HepG2 (cell line): ENCODE results near the gene HINT2. TPM values are rescaled to one million over a fixed set of nuclear protein-coding genes. Genes with fewer than 3 reads are reported as not detected.
A peak's percentile ranks its signal among the peaks of the same experiment; 100 is the strongest.

Experiments used
- BHLHE40 ChIP-seq: IDR thresholded peaks from 2 replicates; pipeline ENCODE4 v1.6.1; 2011; ENCODE audit warnings: low read length, improper control_type of control experiment
- ERF ChIP-seq: IDR thresholded peaks from 2 replicates; pipeline ENCODE4 v1.6.1; 2018; ENCODE audit warnings: missing biosample characterization, missing genetic modification reagents
- GLI4 ChIP-seq: sonication (generic); formaldehyde crosslinking; IDR thresholded peaks from 2 replicates; pipeline ENCODE4 v1.5.1; 2020; ENCODE audit warnings: missing genetic modification reagents, mild to moderate bottlenecking, moderate library complexity, borderline replicate concordance
- HNRNPUL1 ChIP-seq: fragments of 200-400 bp; formaldehyde crosslinking; IDR thresholded peaks from 2 replicates; pipeline ENCODE4 v1.6.1; 2017; ENCODE audit warnings: low read depth, mild to moderate bottlenecking, low read length, moderate library complexity
- KDM2A ChIP-seq: sonication (generic); formaldehyde crosslinking; IDR thresholded peaks from 2 replicates; pipeline ENCODE4 v1.4.0; 2020; ENCODE audit warnings: low read depth, missing genetic modification reagents, borderline replicate concordance
- NCOA1 ChIP-seq: sonication (generic); formaldehyde crosslinking; IDR thresholded peaks from 2 replicates; pipeline ENCODE4 v1.9.0; 2021; ENCODE audit warnings: missing genetic modification reagents
- POLR2A ChIP-seq, 2 experiments: IDR thresholded peaks; 2 replicates each; pipeline ENCODE4 v1.6.1; 2011; ENCODE audit warnings: low read depth in 2 of 2, low read length in 2 of 2, mild to moderate bottlenecking in 1 of 2, moderate library complexity in 1 of 2; ENCODE audit not compliant: insufficient read depth in 1 of 2
- PRPF4 ChIP-seq: fragments of 200-400 bp; formaldehyde crosslinking; IDR thresholded peaks from 2 replicates; pipeline ENCODE4 v1.6.1; 2016; ENCODE audit warnings: low read length, low read depth; ENCODE audit not compliant: poor library complexity, severe bottlenecking
- RFXAP ChIP-seq: sonication (generic); formaldehyde crosslinking; IDR thresholded peaks from 2 replicates; pipeline ENCODE4 v1.4.0; 2020; ENCODE audit warnings: missing genetic modification reagents, borderline replicate concordance
- SMARCC2 ChIP-seq: fragments of 450-650 bp; IDR thresholded peaks from 2 replicates; pipeline ENCODE4 v1.6.1; 2017; ENCODE audit warnings: antibody characterized with exemption, mild to moderate bottlenecking
- SRSF4 ChIP-seq: fragments of 200-400 bp; formaldehyde crosslinking; IDR thresholded peaks from one replicate; pipeline ENCODE4 v1.6.1; 2018; ENCODE audit warnings: mild to moderate bottlenecking, low read depth, low read length, moderate library complexity; ENCODE audit not compliant: poor library complexity, severe bottlenecking
- STAG1 ChIP-seq: sonication (generic); formaldehyde crosslinking; IDR thresholded peaks from 2 replicates; pipeline ENCODE4 v1.4.0; 2020; ENCODE audit warnings: missing genetic modification reagents
- ZBTB1 ChIP-seq: sonication (generic); formaldehyde crosslinking; IDR thresholded peaks from 2 replicates; pipeline ENCODE4 v1.4.0; 2020; ENCODE audit warnings: missing genetic modification reagents, borderline replicate concordance
- ZNF501 ChIP-seq: sonication (generic); formaldehyde crosslinking; IDR thresholded peaks from 2 replicates; pipeline ENCODE4 v1.5.1; 2020; ENCODE audit warnings: mild to moderate bottlenecking, moderate library complexity, missing genetic modification reagents
- ZNF552 ChIP-seq: sonication (generic); formaldehyde crosslinking; IDR thresholded peaks from 2 replicates; pipeline ENCODE4 v1.9.0; 2022; ENCODE audit warnings: missing genetic modification reagents, mild to moderate bottlenecking, borderline replicate concordance
- polyA plus RNA-seq, 8 experiments: library from polyadenylated mRNA; depleted of rRNA in 3 of 8; stranded (reverse) in 7 of 8; unstranded in 1 of 8; fragments of >200 nt; fragmentation: Illumina TruSeq in 4 of 8; extraction: Trizol in 4 of 8; gene quantifications; 2 replicates each; pipeline versions ENCODE4 v1.2.1 to v1.2.3, GENCODE V29; 2011 to 2016; ENCODE audit warnings: low read depth in 4 of 8, missing spikeins in 1 of 8, mixed read lengths in 1 of 8; ENCODE audit not compliant: insufficient read depth in 1 of 8
- total RNA-seq, 5 experiments: library from RNA; depleted of rRNA; stranded (reverse); fragments of >200 nt; fragmentation: Illumina TruSeq; extraction: Trizol; gene quantifications; 2 replicates each; pipeline ENCODE4 v1.2.3, GENCODE V29; 2016; ENCODE audit warnings: low read depth in 1 of 5
- TF ChIP-seq, protein P1 (sequence below): IDR thresholded peaks from 2 replicates; pipeline ENCODE4 v1.6.1; 2016
- TF ChIP-seq, protein P2 (sequence below): sonication (generic); formaldehyde crosslinking; IDR thresholded peaks from 2 replicates; pipeline ENCODE4 v1.5.0; 2020; ENCODE audit warnings: missing genetic modification reagents
- TF ChIP-seq, protein P3 (sequence below): sonication (generic); formaldehyde crosslinking; IDR thresholded peaks from 2 replicates; pipeline ENCODE4 v1.4.0; 2020; ENCODE audit warnings: missing genetic modification reagents
- TF ChIP-seq, protein P4 (sequence below): sonication (generic); formaldehyde crosslinking; IDR thresholded peaks from 2 replicates; pipeline ENCODE4 v1.4.0; 2020; ENCODE audit warnings: missing genetic modification reagents, borderline replicate concordance
- TF ChIP-seq, protein P5 (sequence below): sonication (generic); formaldehyde crosslinking; IDR thresholded peaks from 2 replicates; pipeline ENCODE4 v1.9.0; 2022; ENCODE audit warnings: missing genetic modification reagents, mild to moderate bottlenecking, borderline replicate concordance

HINT2 gene
- total and polyA plus RNA-seq, 2 of the 13 experiments (the other 11 are each of a cell fraction or from before 2014, with no cell fraction given): 37.9 to 56.2 TPM

DNA sequence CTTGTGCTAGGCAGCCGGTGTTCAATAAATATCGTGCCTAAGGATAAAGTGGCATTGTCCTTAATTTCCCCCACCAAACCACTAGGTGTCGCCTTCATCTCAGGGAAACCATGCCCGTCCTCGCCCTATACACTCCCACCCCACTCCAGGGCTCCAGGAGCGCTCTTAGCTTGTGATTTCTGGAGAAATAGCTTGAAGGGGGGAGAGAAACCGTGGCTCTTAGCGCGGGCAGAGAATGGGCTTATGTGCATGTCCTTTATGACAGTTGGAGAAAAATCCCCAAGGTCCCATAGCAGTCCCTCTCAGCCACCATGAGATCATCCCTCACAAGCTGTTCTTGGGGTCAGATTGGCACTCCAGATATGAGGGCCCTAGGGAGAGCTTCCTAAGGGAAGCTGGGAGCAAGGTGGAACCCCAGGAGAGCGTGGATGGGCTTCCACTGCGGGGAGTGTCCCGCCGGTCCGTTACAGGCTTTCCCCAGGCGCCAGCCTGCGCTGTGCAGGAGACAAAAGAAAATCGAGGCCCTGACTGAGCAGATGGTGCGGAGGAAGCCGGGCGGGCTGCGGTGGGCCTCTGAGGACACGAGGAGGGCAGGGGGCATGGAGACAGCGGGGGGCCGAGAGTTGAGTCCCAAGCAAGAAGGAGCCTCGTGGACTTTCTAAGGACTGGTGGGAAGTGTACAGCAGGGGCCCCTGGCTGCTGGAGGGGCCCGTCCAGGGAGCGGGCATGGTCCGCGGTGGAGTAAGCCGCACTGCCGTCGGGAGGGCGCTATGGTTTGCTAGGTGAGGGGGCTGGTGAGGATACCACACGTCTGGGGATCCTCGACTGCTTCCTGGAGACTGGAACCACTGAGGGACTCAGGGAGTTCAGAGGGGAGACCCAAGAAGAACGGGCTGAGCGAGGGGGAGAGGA, 24.2 kb downstream of the HINT2 start (continued):
- TF ChIP-seq ZNF552 (CRISPR knock-in tag): no peak
- TF ChIP-seq KDM2A (CRISPR knock-in tag): no peak
- no peak for TF ChIP-seq ZNF501 (CRISPR knock-in tag)
- TF ChIP-seq ZBTB1 (CRISPR knock-in tag): no peak
- TF ChIP-seq RFXAP (CRISPR knock-in tag): no peak
- TF ChIP-seq SRSF4: no peak
- TF ChIP-seq, protein P1, sequence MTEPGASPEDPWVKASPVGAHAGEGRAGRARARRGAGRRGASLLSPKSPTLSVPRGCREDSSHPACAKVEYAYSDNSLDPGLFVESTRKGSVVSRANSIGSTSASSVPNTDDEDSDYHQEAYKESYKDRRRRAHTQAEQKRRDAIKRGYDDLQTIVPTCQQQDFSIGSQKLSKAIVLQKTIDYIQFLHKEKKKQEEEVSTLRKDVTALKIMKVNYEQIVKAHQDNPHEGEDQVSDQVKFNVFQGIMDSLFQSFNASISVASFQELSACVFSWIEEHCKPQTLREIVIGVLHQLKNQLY (CRISPR knock-in tag): no peak
- TF ChIP-seq PRPF4: no peak
- TF ChIP-seq, protein P2, sequence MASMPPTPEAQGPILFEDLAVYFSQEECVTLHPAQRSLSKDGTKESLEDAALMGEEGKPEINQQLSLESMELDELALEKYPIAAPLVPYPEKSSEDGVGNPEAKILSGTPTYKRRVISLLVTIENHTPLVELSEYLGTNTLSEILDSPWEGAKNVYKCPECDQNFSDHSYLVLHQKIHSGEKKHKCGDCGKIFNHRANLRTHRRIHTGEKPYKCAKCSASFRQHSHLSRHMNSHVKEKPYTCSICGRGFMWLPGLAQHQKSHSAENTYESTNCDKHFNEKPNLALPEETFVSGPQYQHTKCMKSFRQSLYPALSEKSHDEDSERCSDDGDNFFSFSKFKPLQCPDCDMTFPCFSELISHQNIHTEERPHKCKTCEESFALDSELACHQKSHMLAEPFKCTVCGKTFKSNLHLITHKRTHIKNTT (CRISPR knock-in tag): no peak
- TF ChIP-seq, protein P3, sequence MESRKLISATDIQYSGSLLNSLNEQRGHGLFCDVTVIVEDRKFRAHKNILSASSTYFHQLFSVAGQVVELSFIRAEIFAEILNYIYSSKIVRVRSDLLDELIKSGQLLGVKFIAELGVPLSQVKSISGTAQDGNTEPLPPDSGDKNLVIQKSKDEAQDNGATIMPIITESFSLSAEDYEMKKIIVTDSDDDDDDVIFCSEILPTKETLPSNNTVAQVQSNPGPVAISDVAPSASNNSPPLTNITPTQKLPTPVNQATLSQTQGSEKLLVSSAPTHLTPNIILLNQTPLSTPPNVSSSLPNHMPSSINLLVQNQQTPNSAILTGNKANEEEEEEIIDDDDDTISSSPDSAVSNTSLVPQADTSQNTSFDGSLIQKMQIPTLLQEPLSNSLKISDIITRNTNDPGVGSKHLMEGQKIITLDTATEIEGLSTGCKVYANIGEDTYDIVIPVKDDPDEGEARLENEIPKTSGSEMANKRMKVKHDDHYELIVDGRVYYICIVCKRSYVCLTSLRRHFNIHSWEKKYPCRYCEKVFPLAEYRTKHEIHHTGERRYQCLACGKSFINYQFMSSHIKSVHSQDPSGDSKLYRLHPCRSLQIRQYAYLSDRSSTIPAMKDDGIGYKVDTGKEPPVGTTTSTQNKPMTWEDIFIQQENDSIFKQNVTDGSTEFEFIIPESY (CRISPR knock-in tag): 0 out of 2 replicates have a peak, but pooled peaks have one; percentile 24
- no peak for TF ChIP-seq HNRNPUL1
- TF ChIP-seq SMARCC2: no peak
- TF ChIP-seq, protein P4, sequence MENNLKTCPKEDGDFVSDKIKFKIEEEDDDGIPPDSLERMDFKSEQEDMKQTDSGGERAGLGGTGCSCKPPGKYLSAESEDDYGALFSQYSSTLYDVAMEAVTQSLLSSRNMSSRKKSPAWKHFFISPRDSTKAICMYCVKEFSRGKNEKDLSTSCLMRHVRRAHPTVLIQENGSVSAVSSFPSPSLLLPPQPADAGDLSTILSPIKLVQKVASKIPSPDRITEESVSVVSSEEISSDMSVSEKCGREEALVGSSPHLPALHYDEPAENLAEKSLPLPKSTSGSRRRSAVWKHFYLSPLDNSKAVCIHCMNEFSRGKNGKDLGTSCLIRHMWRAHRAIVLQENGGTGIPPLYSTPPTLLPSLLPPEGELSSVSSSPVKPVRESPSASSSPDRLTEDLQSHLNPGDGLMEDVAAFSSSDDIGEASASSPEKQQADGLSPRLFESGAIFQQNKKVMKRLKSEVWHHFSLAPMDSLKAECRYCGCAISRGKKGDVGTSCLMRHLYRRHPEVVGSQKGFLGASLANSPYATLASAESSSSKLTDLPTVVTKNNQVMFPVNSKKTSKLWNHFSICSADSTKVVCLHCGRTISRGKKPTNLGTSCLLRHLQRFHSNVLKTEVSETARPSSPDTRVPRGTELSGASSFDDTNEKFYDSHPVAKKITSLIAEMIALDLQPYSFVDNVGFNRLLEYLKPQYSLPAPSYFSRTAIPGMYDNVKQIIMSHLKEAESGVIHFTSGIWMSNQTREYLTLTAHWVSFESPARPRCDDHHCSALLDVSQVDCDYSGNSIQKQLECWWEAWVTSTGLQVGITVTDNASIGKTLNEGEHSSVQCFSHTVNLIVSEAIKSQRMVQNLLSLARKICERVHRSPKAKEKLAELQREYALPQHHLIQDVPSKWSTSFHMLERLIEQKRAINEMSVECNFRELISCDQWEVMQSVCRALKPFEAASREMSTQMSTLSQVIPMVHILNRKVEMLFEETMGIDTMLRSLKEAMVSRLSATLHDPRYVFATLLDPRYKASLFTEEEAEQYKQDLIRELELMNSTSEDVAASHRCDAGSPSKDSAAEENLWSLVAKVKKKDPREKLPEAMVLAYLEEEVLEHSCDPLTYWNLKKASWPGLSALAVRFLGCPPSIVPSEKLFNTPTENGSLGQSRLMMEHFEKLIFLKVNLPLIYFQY (CRISPR knock-in tag): no peak
- no peak for TF ChIP-seq POLR2A (IDR thresholded peaks at IDR 0.05; ENCODE audit: insufficient read depth in 1 of 2, low read depth in 2 of 2, low read length in 2 of 2)
- 0 out of 2 replicates have a peak, but pooled peaks have one; percentile 24 for TF ChIP-seq ERF (CRISPR knock-in tag)
- TF ChIP-seq, protein P5, sequence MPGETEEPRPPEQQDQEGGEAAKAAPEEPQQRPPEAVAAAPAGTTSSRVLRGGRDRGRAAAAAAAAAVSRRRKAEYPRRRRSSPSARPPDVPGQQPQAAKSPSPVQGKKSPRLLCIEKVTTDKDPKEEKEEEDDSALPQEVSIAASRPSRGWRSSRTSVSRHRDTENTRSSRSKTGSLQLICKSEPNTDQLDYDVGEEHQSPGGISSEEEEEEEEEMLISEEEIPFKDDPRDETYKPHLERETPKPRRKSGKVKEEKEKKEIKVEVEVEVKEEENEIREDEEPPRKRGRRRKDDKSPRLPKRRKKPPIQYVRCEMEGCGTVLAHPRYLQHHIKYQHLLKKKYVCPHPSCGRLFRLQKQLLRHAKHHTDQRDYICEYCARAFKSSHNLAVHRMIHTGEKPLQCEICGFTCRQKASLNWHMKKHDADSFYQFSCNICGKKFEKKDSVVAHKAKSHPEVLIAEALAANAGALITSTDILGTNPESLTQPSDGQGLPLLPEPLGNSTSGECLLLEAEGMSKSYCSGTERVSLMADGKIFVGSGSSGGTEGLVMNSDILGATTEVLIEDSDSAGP (CRISPR knock-in tag): no peak
- TF ChIP-seq GLI4 (CRISPR knock-in tag): no peak
- peak; percentile 91 for TF ChIP-seq STAG1 (CRISPR knock-in tag)
- TF ChIP-seq BHLHE40: no peak
- no peak for TF ChIP-seq NCOA1 (CRISPR knock-in tag)
